Measurements from ENCODE around the gene DSCAM. TPM values are rescaled to one million over a fixed set of nuclear protein-coding genes. Genes with fewer than 3 reads are reported as not detected.
"Not testable (repeated sequence)": the region's sequence is repeated elsewhere in the genome, so short reads cannot be mapped to it uniquely, and the experiment has no call there.

The DSCAM gene
- total RNA-seq, 2 donors from 2014 or later = not detected

DNA sequence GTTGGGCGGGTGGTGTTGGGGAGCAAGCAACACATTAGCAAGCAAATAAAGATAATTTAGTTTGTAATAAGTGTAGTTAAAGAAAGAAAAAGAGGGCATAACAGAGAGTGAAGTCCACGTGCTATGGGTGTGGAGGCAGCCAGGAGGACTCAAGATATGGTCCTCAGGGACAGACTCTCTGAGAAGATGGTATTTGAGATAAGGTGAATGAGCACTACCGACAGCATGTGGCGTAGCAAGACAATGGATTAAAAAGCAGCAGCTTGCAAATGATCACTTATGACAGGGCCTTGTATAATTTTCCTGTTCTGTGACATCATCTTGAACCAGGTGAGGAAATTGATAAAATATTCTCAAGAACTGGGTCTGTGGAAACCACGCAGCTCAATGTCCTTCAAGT, 491.9 kb downstream of the DSCAM start:
- H3K36me3 Mint-ChIP-seq (ENCODE audit: insufficient read depth in 2 of 2) = no peaks in the 10 kb centered on the region
- H3K27ac Mint-ChIP-seq = no peak overlapping the region
- ATAC-seq (replicated peaks in 1 of 2) (no peak), DNase-seq (no peak)
- peaks cover 2% of the 10 kb centered on the region in 2 donors for H3K9me3 Mint-ChIP-seq
- no peak overlapping the region for H3K4me3 Mint-ChIP-seq
- no peaks in the 10 kb centered on the region for H3K4me1 Mint-ChIP-seq (ENCODE audit: low read depth)
- no peaks in the 10 kb centered on the region for H3K27me3 Mint-ChIP-seq (ENCODE audit: low read depth)

DNA sequence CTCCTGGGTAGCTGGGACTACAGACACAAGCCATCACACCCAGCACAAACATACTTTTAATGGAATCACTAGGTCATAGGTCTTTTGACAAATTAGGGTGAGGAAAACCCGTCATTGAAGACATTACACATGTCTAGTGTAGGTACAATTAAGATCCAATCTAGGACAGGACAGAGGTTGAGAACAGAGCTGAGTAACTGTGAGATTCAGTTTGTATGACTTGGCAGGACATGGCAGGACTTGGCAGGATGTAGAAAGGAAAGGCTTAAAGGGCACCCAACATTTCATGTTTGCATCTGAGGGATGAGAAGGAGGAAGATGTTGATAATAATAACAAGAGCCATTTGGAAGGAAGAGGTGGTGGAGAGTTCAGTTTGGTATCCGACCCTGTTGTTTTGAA, 496.0 kb downstream of the DSCAM start:
- no peaks in the 10 kb centered on the region for H3K36me3 Mint-ChIP-seq (ENCODE audit: insufficient read depth in 2 of 2)
- no peak overlapping the region for H3K4me3 Mint-ChIP-seq
- no peak for ATAC-seq (replicated peaks in 1 of 2)
- no peak for DNase-seq
- no peaks in the 10 kb centered on the region for H3K4me1 Mint-ChIP-seq (ENCODE audit: low read depth)
- H3K27ac Mint-ChIP-seq = no peak overlapping the region
- no peaks in the 10 kb centered on the region for H3K27me3 Mint-ChIP-seq (ENCODE audit: low read depth)
- peaks cover 2 to 8% of the 10 kb centered on the region in 2 donors for H3K9me3 Mint-ChIP-seq

DNA sequence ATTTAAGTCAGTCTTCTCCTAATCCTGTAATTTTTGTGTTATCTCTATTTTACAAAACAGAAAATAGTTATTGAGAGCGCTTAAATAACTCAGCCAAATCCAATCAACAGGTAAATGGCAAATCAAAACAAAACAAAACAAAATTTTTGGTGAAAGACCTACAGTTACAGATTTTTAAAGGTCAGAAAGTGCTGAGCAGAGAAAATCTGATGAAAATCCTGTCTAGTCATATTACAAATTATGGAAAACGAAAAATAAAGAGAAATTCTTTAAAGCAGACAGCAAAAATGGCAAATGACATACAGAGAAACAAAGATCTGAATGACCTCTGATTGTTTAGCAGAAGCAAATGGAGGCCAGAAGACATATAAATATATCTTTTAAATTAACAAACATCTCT, 497.4 kb downstream of the DSCAM start:
- Mint-ChIP-seq H3K4me3 (no peak overlapping the region), H3K9me3 (peaks cover 2 to 8% of the 10 kb centered on the region in 2 donors), H3K4me1 (ENCODE audit: low read depth) (no peaks in the 10 kb centered on the region), H3K36me3 (ENCODE audit: insufficient read depth in 2 of 2) (no peaks in the 10 kb centered on the region), H3K27ac (no peak overlapping the region), H3K27me3 (ENCODE audit: low read depth) (no peaks in the 10 kb centered on the region)
- no peak for ATAC-seq (replicated peaks in 1 of 2)
- no peak for DNase-seq

DNA sequence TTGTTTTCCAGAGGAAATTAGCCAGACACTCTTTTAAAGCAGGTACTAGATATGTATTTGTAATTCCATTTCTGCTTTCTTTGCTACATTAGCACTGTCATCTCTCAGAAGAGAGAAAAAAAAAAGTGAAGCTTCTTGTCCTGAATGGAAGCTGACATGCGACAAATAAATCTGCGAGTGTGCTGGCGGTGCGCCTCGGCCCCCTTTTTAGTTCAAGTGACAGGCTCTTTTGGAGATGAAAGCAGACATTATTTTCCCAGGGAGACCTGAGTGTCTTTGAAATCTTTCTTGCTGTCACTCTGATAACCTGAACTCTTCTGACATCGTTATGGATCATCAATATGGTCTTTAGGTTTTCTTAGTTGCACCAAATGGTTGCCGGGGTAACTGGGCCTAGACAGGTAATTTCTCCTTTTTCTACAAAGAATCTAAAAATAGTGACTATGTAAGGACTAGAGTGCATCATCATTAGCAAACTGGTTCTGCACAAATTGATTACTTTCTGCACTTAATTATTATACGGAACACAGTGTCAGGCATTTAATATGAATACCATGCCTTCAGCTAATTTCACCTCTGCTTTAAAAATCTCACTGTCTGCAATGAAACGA, 501.1 kb downstream of the DSCAM start:
- no peak for DNase-seq
- Mint-ChIP-seq H3K9me3 (peaks cover 0 to 6% of the 10 kb centered on the region in 2 donors), H3K4me1 (ENCODE audit: low read depth) (no peaks in the 10 kb centered on the region), H3K27ac (no peak overlapping the region), H3K36me3 (ENCODE audit: insufficient read depth in 2 of 2) (no peaks in the 10 kb centered on the region), H3K4me3 (no peak overlapping the region), H3K27me3 (ENCODE audit: low read depth) (no peaks in the 10 kb centered on the region)
- no peak for ATAC-seq (replicated peaks in 1 of 2)

DNA sequence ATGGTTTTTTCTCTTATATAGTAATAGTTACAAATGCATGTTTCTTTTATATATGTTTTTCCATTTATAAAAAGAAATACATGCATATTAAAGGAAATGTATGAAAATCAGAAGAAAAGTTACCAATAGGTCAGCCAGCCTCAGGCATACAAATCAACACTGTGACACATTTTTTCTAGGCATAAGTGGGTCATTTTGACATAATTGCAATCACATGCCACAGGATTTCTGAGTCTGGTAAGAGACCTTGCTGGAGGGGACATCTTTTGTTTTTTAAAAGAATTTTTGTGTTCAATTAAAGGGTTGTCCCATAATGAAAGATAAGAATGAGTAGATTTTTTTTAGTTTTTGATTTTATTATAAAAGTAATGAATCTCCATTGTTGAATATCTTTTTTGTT, 506.6 kb downstream of the DSCAM start:
- H3K9me3 Mint-ChIP-seq = no peaks in the 10 kb centered on the region
- no peak overlapping the region for H3K4me3 Mint-ChIP-seq
- no peaks in the 10 kb centered on the region for H3K36me3 Mint-ChIP-seq (ENCODE audit: insufficient read depth in 2 of 2)
- no peak for ATAC-seq (replicated peaks in 1 of 2)
- H3K4me1 Mint-ChIP-seq (ENCODE audit: low read depth) = no peaks in the 10 kb centered on the region
- H3K27me3 Mint-ChIP-seq (ENCODE audit: low read depth) = no peaks in the 10 kb centered on the region
- H3K27ac Mint-ChIP-seq = no peak overlapping the region
- DNase-seq = no peak

DNA sequence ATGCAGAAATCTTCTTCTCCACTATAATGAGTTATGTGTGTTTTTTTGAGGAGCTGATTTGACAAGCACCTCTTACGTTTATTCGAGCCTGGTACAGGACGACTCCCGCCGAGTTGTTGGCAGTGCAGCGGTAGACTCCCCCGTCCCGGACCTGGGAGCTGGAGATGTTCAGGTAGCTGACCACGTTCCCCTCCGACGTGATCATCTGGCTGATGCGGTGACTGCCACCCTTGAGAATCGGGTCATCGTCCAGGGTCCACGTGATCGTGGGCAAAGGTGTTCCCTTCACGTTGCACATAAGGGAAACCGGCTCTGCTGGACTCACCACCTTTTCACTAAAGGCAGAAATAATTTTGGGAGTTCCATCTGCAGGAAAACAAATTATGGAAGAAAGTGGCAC, 507.9 kb downstream of the DSCAM start:
- Mint-ChIP-seq H3K27me3 (ENCODE audit: low read depth) (no peaks in the 10 kb centered on the region), H3K4me1 (ENCODE audit: low read depth) (no peaks in the 10 kb centered on the region), H3K27ac (no peak overlapping the region), H3K36me3 (ENCODE audit: insufficient read depth in 2 of 2) (no peaks in the 10 kb centered on the region), H3K4me3 (no peak overlapping the region), H3K9me3 (peaks cover 0 to 1% of the 10 kb centered on the region in 2 donors)
- ATAC-seq (replicated peaks in 1 of 2) (no peak), DNase-seq (no peak)

DNA sequence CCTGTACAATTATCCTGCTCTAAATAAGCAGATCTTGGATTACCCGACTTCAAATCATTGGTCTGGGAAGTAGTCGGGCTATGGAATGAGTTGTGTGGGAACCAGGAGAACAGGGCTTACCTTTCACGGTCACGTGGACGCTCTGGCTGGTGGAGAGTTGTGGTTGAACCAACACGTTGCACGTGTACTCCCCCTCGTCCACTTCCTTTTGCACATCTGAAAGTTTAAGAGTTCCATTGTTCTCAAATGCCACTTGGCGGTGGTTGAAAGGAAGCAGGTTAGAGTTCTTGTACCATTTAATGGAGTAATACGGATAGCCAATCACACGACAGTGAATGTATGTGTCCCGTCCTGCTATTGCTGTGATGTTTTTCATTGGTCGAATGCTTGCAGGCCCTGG, 509.0 kb downstream of the DSCAM start:
- DNase-seq = no peak
- no peaks in the 10 kb centered on the region for H3K4me1 Mint-ChIP-seq (ENCODE audit: low read depth)
- no peak overlapping the region for H3K4me3 Mint-ChIP-seq
- H3K27ac Mint-ChIP-seq = no peak overlapping the region
- H3K27me3 Mint-ChIP-seq (ENCODE audit: low read depth) = no peaks in the 10 kb centered on the region
- H3K36me3 Mint-ChIP-seq (ENCODE audit: insufficient read depth in 2 of 2) = no peaks in the 10 kb centered on the region
- peaks cover 0 to 3% of the 10 kb centered on the region in 2 donors for H3K9me3 Mint-ChIP-seq
- ATAC-seq (replicated peaks in 1 of 2) = no peak

DNA sequence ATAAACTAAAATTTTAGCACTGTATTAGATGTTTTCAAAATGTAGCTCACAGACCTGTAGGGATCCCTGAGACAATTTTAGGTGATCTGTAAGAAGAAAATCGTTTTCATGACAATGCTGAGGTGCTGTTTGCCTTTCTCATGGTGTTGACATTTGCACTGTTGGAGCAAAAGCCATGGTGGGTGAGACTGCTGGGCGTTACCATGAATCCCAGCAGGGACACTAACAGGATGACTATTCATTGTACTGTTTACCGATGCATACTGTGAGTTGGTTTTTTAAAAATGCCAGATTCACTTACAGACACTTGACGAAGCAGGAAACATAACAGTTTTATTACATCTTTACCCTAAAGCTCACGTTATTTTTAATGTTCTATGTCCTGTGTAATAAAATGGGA, 511.3 kb downstream of the DSCAM start:
- ATAC-seq (replicated peaks in 1 of 2) = no peak
- Mint-ChIP-seq H3K4me1 (ENCODE audit: low read depth) (no peaks in the 10 kb centered on the region), H3K36me3 (ENCODE audit: insufficient read depth in 2 of 2) (no peaks in the 10 kb centered on the region), H3K27ac (no peak overlapping the region), H3K9me3 (peaks cover 0 to 6% of the 10 kb centered on the region in 2 donors), H3K4me3 (no peak overlapping the region), H3K27me3 (ENCODE audit: low read depth) (no peaks in the 10 kb centered on the region)
- DNase-seq = no peak

DNA sequence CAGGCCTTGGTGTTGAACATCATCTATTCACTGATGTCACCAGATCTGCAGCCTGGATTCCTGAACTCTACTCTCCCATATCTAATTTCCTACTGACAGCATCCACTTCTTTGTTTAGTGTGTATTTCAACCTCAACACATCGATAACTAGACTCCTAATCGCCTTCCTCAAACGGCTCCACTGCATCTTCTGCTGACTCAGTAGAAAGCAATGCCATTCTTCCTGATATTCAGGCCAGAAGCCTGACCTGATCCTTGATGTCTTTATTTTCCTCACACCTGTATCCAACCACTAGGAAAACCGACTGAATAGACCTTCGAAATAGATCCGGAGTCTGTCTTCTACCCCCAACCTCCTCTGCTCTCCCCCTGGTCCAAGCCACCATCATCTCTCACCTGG, 512.8 kb downstream of the DSCAM start:
- Mint-ChIP-seq H3K36me3 (ENCODE audit: insufficient read depth in 2 of 2) (no peaks in the 10 kb centered on the region), H3K27me3 (ENCODE audit: low read depth) (no peaks in the 10 kb centered on the region), H3K4me1 (ENCODE audit: low read depth) (no peaks in the 10 kb centered on the region), H3K9me3 (peaks cover 0 to 6% of the 10 kb centered on the region in 2 donors), H3K27ac (no peak overlapping the region), H3K4me3 (no peak overlapping the region)
- DNase-seq (no peak), ATAC-seq (replicated peaks in 1 of 2) (no peak)

DNA sequence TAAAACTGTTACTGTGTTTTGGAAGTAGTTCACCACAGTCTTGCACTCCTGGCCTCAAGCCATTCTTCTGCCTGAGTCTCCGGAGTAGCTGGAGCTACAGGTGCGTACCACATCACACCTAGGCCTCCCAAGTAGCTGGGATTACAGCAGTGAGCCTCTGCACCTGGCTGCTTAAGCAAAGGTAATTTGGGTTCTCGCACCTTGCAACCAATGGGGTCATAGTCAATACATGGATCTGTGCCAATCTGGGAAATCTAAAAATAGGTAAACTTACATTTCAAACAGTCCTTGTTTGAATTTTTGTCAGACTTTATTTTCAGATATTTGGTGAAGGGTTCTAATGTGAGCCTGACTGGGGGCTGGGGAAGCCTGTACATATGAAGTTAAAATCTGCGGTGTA, 513.2 kb downstream of the DSCAM start:
- ATAC-seq (replicated peaks in 1 of 2) = no peak
- Mint-ChIP-seq H3K27me3 (ENCODE audit: low read depth) (no peaks in the 10 kb centered on the region), H3K27ac (no peak overlapping the region)

DNA sequence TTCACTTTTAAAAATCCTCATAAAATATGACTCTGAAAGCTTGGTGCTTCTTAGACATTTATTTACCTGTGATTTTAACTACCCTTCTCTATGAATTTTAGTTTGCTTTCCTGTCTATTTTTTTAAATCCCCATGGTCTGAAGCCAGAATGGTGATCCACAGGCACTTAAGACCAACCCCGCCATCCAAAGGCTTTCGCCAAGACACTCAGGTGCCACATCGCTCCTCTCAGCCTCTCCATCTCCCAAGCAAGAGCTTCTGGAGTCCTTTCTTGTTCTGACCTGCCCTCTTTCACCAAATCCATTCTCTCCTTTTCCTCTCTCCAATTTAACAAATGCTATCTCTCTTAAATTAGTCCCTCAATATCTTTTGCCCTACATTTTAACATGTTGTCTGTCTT, 515.2 kb downstream of the DSCAM start:
- DNase-seq (no peak), ATAC-seq (replicated peaks in 1 of 2) (no peak)
- H3K4me3 Mint-ChIP-seq = no peak overlapping the region
- no peaks in the 10 kb centered on the region for H3K4me1 Mint-ChIP-seq (ENCODE audit: low read depth)
- peaks cover 0 to 6% of the 10 kb centered on the region in 2 donors for H3K9me3 Mint-ChIP-seq
- no peak overlapping the region for H3K27ac Mint-ChIP-seq
- no peaks in the 10 kb centered on the region for H3K27me3 Mint-ChIP-seq (ENCODE audit: low read depth)
- H3K36me3 Mint-ChIP-seq (ENCODE audit: insufficient read depth in 2 of 2) = no peaks in the 10 kb centered on the region

More for the DNA sequence above, 513.2 kb downstream of the DSCAM start:
- H3K4me3 Mint-ChIP-seq = no peak overlapping the region
- no peaks in the 10 kb centered on the region for H3K36me3 Mint-ChIP-seq (ENCODE audit: insufficient read depth in 2 of 2)
- no peaks in the 10 kb centered on the region for H3K4me1 Mint-ChIP-seq (ENCODE audit: low read depth)
- DNase-seq = no peak
- H3K9me3 Mint-ChIP-seq = peaks cover 0 to 6% of the 10 kb centered on the region in 2 donors

DNA sequence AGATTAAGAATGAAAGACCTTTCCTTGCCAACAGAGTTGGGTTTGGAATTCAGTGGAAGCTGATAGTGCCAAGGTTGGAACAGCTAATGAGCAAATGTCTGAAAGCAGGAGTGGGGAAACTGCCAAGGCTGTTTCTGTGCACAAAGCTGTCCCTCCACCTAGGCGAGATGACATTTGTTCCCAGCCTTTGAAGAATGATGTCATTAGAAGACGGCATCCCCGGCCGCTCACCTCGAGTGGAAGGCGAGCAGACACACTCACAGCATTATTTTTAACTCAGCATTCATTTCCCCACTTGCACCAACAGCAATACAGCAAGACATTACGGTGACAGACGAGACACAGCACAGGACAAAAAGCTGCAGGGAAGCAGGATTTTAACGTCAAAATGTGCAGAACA, 515.8 kb downstream of the DSCAM start:
- H3K27ac Mint-ChIP-seq = no peak overlapping the region
- no peaks in the 10 kb centered on the region for H3K36me3 Mint-ChIP-seq (ENCODE audit: insufficient read depth in 2 of 2)
- ATAC-seq (replicated peaks in 1 of 2) = no peak
- DNase-seq = no peak
- no peaks in the 10 kb centered on the region for H3K4me1 Mint-ChIP-seq (ENCODE audit: low read depth)
- H3K27me3 Mint-ChIP-seq (ENCODE audit: low read depth) = no peaks in the 10 kb centered on the region
- H3K9me3 Mint-ChIP-seq = peaks cover 0 to 6% of the 10 kb centered on the region in 2 donors
- no peak overlapping the region for H3K4me3 Mint-ChIP-seq

DNA sequence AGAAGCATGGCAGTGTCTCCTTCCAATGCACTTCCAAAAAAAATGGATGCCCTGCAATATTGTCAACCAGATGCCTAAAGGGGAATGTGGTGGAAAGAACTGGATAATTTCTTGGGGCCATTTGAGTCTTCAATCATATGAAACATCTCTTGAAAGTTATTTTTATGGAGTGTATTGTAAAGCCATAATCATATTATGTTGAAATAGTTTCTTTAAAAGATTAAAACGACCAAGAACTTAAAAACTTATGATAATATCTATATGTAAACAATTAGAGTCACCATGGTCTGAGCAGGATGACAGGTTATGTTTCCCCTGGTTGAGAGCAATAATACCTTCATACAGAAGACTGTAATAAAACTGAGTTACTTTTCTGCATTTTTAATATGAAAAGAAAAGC, 522.6 kb downstream of the DSCAM start:
- Mint-ChIP-seq H3K4me3 (no peak overlapping the region), H3K27me3 (ENCODE audit: low read depth) (no peaks in the 10 kb centered on the region), H3K36me3 (ENCODE audit: insufficient read depth in 2 of 2) (no peaks in the 10 kb centered on the region), H3K27ac (no peak overlapping the region), H3K4me1 (ENCODE audit: low read depth) (no peaks in the 10 kb centered on the region), H3K9me3 (peaks cover 5 to 7% of the 10 kb centered on the region in 2 donors)
- ATAC-seq (replicated peaks in 1 of 2) (no peak), DNase-seq (no peak)

DNA sequence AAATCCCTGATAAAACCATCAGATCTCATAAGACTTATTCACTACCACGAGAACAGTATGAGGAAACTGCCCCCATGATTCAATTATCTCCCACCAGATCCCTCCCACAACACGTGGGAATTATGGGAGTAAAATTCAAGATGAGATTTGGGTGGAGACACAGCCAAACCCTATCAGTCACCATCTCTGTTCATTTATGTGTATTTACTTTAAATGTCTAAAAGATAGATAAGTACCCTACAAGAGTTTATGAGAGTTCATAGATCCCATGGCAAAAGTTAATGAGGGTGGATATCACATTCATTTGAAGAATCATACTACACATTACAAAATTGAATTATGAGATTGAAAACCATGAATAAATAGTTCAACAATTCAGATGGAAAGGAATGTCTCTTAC, 526.2 kb downstream of the DSCAM start:
- DNase-seq; H3K27me3 Mint-ChIP-seq (ENCODE audit: low read depth); H3K4me1 Mint-ChIP-seq (ENCODE audit: low read depth); ATAC-seq (replicated peaks in 1 of 2); H3K36me3 Mint-ChIP-seq (ENCODE audit: insufficient read depth in 2 of 2); H3K27ac Mint-ChIP-seq; H3K4me3 Mint-ChIP-seq; H3K9me3 Mint-ChIP-seq: not testable (repeated sequence)
